ENCODE measurements around the gene GPR35.

Gene GPR35

DNA sequence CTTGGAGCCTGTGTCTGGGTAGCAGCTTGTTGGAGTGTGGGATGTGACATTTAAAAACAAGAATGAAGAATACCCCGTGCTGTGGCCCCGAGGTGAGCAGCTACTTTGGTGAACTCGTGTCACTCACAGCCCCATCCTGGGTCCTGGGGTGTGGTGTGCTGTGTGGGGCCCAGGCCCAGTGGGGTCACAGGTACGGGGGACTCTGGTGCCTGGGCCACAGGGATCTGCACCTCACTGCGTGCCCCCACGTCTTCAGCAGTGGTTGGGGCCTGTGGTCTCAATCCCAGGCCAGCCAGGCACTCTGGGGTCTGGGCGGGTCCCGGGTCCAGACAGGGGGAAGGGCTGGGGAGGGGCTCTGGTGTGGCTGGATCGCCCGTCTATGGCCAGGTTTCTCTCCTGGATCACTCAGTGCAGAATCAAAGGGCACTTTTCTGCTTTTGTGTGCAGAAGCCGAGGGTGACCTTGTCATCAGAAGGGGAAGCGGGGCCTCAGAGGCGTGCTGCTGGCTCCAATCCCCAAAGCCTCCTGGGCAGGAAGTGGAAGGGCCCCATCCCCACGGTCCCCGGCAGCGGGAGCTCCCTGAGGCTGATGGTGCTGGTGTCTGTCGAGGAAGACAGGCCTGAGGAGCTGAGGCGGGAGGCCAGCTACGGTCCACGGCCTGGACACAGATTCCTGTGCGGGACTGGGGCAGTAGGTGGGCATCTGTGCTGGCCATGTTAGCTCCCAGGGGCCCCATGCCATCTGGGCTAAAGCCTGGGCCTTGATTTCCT, 1.4 kb downstream of the GPR35 start:
- no peak for DNase-seq

DNA sequence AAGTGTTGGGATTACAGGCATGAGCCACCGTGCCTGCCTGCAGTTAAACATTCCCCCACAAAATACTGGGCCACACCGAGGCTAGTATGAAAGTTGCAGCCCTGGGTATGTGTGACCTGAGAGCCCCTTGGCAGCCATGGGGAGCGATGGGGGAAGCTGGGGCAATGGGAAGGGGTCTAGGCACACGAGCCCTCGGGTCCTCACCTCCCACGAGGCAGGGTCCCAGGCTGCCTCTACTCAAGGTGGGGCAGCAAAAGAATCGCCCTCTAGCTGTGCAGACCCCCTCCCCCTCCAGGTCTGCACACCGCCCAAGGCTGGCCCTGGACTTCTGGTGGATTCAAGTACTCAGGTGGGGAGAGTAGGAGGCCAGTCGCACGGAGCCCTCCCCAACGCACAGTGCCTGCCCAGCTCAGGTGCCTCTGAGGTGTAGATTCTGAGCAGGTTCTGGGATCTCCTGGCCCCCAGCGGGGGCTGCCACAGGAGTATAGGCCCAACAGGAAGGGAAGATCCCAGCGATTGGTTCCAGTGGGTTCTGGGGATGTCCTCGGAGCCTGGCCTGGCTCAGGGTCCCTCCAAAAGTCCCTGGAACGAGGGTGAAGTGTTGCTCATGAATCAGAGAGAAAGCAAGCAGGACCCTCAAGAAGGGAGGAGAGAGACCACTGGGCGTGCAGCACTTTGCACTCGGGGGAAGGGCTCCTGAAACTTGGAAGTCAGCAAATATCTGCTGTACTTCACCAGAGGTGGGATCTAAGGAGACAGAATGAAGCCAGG, 2.6 kb downstream of the GPR35 start:
- no peak for DNase-seq

DNA sequence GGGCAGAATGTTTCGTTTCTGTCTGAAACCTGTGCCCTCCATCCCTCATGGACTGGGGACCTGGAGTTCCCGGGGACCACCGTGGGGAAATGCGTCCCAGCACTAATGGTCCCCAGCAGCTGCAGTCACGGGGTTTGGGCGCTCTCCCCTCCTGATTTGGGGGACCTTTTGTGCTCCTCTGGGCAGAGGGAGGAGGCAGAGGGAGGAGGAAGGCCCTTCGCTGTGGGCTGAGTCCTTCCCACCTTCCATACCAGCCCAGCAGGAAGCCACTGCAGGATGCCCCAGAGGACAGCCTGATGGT, 3.2 kb downstream of the GPR35 start:
- no peak for DNase-seq

DNA sequence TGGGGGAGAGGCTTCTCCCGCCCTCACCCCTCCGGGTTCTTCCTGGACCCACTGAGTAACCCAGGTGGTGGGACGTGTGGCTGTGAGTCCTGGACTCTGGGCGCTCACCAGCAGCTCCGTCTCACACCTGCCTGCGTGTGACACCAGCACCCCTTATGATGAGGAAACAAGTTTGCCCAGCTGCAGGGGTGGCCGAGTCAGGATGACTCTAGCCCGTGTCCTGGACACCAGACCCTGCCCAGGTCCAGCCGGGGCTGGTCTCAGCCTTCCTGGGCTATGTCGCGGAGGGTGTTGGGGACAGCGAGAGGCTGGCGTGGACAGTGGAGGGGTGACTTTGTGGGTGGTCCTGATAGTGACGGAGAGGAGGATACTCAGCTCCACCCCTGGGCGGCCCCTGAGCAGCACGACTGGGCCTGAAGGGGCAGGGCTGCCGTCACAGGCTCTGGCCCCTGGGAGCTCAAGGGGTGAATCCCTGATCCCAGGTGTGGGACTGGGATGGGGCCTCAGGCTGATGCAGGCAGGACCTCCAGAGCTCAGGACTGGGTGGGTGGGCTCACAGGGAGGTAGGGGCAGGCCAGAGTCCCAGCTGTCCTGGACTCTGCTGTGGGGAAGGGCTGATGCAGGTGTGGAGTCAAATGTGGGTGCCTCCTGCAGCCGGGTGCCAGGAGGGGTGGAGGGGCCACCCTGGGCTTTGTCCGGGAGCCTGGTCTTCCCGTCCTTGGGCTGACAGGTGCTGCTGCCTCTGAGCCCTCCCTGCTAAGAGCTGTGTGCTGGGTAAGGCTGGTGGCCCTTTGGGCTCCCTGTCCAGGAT, 3.7 kb downstream of the GPR35 start:
- no peak for DNase-seq

DNA sequence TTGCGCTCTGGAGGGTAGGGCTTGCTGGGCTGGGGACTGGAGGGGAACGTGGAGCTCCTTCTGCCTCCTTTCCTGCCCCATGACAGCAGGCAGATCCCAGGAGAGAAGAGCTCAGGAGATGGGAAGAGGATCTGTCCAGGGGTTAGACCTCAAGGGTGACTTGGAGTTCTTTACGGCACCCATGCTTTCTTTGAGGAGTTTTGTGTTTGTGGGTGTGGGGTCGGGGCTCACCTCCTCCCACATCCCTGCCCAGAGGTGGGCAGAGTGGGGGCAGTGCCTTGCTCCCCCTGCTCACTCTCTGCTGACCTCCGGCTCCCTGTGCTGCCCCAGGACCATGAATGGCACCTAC, 4.3 kb downstream of the GPR35 start:
- DNase-seq = no peak

DNA sequence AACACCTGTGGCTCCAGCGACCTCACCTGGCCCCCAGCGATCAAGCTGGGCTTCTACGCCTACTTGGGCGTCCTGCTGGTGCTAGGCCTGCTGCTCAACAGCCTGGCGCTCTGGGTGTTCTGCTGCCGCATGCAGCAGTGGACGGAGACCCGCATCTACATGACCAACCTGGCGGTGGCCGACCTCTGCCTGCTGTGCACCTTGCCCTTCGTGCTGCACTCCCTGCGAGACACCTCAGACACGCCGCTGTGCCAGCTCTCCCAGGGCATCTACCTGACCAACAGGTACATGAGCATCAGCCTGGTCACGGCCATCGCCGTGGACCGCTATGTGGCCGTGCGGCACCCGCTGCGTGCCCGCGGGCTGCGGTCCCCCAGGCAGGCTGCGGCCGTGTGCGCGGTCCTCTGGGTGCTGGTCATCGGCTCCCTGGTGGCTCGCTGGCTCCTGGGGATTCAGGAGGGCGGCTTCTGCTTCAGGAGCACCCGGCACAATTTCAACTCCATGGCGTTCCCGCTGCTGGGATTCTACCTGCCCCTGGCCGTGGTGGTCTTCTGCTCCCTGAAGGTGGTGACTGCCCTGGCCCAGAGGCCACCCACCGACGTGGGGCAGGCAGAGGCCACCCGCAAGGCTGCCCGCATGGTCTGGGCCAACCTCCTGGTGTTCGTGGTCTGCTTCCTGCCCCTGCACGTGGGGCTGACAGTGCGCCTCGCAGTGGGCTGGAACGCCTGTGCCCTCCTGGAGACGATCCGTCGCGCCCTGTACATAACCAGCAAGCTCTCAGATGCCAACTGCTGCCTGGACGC, 4.9 kb downstream of the GPR35 start:
- no peak for DNase-seq

DNA sequence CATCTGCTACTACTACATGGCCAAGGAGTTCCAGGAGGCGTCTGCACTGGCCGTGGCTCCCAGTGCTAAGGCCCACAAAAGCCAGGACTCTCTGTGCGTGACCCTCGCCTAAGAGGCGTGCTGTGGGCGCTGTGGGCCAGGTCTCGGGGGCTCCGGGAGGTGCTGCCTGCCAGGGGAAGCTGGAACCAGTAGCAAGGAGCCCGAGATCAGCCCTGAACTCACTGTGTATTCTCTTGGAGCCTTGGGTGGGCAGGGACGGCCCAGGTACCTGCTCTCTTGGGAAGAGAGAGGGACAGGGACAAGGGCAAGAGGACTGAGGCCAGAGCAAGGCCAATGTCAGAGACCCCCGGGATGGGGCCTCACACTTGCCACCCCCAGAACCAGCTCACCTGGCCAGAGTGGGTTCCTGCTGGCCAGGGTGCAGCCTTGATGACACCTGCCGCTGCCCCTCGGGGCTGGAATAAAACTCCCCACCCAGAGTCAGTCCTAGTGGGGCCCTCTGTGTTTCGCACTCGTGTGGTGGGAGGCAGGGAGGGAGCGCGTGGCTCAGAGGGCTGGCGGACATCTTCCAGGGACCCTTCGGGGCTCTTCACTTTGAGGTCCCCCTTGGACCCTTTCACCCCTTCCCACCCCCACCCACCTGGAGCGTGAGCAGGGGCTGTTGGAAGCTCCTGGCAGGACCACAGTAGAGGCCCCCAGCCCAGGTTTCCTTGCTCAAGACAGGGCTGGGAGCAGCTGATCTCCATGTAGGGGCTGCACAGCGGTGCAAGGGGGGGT, 5.7 kb downstream of the GPR35 start:
- no peak for DNase-seq

DNA sequence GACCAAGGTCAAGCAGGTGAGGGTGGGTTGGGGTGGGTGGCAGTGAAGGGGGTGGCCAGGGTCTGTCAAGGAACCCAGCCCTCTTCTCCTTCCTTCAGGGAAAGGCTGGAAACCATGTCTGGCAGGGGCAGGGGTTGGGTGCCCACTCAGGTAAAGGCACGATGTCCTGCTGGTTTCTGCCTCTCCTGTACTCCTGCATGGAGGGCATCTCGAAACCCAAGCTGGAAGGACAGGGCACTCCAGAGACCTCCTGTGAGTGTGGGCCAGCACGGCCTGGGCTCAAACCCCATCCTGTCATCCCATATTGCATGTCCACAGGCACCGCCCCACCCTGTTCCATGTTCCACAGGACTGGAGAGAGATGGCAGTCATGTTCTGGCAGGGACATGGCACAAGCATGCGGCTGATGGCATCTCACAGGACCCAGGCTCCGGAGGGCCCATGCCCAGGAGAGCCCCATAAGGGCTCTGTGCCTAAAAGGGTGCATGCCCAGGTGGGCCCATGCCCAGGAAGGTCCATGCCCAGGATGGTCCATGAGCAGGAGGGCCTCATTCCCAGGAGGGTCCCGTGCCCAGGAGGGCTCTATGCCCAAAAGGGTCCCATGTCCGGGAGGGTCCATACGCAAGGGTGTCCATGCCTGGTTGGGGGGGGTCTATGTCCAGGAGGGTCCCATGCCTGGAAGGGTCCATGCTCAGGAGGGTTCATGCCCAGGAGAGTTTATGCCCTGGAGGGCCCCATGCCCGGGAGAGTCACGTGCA, 6.4 kb downstream of the GPR35 start:
- DNase-seq = no peak

DNA sequence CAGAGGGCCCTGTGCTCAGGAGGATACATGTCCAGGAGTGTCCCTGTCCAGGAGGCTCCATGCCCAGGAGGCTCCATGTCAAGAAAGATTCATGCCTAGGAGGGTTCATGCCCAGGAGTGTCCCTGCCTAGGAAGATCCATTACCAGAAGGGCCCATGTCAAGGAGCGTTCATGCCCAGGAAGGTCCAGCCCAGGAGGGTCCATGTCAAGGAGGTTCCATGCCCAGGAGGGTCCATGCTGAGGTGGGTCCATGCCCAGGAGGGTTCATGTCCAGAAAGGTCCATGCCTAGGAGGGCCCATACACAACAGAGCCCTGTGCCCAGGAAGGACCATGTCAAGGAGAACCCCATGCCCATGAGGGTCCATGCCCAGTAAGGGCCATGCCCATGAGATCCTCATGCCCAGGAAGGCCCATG, 7.0 kb downstream of the GPR35 start:
- DNase-seq = no peak

DNA sequence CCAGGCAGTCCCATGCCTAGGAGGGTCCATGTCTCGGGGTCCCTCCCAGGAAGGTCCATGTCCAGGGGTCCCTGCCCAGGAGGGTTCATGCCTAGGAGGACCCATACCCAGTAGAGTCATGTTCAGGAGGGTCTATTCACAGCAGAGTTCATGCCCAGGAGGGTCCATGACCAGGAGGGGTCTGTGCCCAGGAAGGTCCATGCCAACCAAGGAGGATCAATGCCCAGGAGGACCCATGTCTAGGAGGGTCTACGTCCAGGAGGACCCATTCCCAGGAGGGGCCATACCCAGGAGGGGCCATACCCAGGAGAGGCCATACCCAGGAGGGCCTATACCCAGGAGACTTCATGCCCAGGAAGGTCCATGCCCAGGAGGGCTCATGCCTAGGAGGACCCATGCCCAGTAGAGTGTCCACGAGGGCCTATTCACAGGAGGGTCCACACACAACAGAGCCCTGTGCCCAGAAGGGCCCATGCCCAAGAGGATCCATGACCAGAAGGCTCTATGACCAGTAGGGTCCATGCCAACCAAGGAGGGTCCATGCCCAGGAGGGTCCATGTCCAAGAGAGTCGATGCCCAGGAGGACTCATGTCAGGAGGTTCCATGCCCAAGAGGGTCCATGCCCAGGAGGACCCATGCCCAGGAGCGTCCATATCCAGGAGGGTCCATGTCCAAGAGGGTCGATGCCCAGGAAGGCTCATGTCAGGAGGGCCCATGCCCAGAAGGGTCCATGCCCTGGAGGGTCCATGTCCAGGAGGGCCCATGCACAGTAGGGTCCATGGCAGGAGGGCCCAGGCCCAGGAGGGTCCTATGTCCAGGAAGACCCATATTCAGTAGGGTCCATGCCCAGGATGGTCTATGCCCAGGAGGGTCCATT, 10.1 kb downstream of the GPR35 start:
- no peak for DNase-seq

DNA sequence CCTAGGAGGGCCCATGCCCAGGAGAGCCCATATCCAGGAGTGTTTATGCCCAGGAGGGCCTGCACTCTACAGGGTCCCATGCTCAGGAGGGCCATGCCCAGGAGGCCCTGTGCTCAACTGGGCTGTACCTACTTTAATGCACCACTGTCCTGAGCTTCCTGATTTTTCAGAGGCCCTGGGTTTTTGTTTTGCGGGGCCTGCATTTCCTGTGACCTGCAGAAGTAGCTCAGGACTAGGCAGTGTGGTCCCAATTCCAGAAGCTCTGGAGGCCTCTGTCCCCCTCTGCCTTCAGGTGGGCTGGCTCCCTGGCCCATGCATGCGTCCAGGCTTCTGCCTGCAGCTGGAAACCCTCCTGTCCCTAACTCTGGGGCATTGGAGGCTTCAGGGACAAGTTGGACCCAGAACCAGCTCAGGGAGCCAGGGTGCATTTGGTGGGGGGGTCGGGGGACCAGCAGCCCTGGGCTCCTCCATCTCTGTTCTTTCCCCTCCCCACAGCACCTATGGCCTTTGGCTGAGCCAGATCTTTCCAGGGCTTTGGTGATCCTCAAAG, 10.8 kb downstream of the GPR35 start:
- DNase-seq = no peak

DNA sequence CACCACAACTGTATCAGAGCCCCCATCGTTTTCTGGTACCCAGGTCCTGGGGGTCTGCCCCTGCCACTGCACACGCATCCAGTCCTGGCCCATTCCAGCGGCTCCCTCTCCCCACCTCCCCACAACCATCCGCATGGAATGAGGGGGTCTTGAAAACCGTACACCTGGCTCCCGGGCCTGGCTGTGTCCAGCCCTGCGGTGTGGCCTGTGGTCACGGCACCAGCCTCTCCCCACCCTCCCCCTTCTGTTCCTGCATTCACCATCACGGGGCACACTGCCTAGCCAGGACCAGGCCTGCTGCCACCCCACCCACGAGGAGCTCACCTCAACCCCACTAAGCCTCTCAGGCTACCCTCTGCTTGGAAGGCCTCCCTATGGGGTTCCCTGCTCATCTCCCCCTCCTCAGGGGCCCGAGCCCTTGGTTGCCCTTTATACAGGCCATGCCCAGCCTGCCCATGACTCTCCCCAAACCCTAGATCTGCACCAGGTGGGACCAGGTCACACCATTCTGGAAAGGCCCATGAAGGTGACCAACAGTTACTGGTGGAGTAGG, 11.4 kb downstream of the GPR35 start:
- DNase-seq = no peak

DNA sequence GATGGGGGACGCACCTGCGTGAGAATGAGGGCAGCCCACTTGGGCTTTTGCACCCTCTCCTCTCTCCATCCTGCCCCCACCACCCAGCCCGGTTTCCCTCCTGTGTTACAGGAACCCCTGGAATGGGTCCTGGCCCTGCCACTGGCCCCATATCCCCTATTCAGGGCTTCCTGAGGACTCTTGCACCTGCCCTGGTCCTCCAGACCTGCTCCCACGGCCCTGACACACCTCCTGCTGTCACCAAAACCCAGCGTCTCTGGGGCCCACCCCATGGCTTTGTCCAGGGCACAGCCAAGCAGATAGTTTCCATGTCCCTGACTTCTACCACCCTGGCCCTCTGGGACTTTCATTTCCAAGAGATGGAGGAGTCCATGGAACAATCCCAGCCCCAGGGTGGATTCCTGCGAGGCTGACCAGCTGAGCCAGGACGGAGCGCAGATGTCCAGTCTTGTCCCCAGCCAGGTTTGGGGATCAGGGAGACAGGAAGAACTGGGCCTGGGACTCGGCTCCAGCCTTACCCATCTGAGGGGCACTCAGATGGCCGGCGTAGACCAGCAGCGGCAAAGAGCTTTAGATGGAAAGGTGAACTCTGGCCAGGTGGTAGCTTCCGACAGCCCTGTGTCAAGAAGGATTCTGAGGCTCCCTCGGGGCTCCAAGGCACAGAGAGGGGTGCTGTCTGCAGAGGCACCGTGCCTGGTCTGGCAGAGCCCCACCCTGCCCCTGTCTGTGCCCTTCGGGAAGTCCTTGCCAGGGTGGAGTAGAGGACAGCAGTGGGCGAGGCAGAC, 12.0 kb downstream of the GPR35 start:
- DNase-seq = no peak

DNA sequence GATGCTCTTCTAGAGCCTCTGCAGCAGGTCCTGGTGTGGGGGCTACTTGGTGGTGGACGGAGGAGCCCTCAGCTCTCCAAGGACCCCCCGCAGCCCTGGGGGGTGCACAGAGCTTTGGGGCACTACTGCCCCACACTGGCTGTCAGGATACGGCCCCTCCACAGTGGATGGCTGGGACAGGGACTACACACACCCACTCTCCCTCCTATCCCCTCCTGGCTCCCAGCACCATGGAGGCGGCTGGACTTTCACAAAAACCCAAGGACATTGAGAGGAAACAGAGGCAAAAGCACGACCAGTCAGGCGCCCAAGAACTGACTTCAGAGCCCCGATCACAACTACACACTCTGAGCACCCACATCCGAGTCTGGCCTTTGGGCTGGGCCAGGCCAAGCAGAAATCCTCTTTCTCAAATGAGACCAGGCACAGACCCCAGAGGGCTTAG, 12.6 kb downstream of the GPR35 start:
- no peak for DNase-seq

DNA sequence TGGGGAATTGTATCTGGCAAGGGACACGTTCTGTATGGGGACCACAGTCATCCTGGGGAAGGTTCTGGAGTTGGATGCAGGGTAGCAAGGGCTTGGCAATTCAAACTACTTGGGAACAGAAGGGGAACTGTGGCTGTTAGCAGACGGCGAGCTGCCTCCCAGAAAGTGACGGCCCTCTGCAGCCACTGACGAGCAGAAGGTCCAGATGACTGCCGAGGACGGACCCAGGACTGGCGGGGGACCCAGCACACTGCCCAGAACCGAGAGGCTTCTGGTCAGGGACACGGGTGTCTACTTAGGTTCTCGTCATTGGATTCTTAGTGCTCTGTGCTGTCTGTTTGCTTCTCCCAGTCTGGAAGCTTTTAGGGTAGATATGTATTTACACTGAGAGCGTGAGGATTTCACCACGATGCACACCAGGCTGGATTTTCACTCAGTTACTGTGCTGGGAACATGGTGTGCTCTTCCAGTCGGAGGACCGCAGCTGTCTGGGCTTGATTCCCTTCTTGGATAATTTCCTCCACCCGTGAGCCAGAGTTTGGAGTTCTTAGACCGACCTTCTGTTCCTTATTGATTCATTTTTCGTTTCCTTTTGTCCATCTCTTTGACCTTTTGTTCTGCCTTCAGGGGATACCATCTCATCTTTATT, 13.4 kb downstream of the GPR35 start:
- no peak for DNase-seq

DNA sequence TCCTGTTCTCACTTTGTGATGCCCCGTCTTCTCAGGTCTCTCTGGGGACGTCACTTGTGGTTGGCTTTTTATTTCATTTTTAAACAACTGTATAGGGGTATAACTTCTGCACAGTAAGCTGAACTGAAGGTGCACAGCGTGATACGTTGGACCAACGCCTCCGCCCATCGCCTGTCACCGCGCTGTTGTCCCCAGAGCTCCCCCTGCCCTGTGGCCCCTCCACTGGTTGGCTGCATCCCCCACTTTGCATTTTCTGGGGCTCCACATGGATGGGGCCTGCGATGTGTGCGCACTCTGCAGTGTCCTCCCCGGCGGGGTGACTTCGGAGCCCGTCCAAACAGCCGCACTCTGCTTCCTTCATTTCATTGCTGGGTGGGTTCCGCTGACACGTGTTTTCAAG, 14.3 kb downstream of the GPR35 start:
- no peak for DNase-seq

DNA sequence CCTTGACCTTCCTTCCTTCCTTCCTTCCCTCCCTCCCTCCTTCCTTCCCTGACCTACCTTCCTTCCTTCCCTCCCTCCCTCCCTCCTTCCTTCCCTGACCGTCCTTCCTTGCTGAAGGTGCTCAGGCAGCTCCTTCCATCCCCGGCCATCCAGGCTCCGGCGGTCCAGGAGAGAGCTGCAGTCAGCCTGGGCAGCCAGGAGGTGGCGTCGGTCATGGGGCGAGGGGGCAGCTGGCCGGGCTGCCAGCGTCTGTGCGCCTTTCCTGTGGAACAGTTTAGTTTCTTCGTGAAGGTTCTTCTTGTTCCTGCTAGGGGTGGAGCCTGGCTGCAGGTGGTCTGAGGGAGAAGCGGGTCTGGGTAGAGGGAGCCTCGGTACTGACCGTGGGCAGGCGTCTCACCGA, 15.7 kb downstream of the GPR35 start:
- no peak for DNase-seq

DNA sequence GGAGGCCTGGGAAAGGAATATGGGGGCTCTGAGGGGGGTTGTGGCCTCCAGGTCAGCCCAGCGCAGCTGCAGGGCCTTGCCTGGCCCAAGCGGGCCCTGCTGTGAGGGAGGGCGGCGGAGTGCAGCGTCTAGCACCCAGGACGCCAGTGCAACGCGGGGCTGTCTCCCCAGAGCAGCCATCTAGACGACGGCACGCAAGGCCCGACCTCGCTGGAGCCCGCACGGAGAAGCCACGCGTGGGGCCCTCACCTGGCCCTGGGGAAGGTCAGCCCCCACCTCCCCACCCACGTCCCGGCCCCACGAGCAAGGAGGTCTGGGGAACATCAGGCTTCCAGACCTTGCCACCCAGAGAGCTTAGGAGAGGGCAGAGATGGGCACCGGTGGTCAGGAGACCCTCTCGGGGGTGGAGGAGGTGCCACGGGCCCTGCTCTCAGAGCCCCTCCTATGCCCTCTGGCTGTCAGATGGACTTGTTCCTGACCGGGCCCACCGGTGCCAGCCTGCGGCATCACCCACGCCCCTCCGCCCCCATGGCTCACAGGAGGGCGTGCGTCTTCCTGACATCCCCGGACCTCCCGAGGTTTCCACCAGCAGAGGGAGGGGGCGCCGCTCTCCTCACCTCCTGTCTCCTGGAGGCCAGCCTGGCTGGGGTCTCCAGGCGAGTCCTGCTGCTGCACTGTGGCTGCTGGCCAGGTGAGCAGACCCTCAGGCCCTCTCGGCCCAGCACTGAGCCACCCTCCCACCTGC, 17.0 kb downstream of the GPR35 start:
- no peak for DNase-seq

Measured in NCI-H1105 (cell line).